GM18873 (cell line): ENCODE results near the gene NIN.

Experiments used
- ATAC-seq: cut with Tn5 transposase; IDR thresholded peaks from one replicate; pipeline ENCODE4 v1.9.1; 2021; ENCODE audit warnings: mild to moderate bottlenecking, moderate library complexity, moderate number of reproducible peaks; ENCODE audit not compliant: unreplicated experiment, low FRiP score

Gene NIN

GRCh38 chr14:50830932-50831725, at the start of gene NIN:
Gene NIN (minus strand): TSS chr14:50831162. CDS start chr14:50822056, 9,106 bp downstream.
- ATAC-seq: peak; percentile 38

GRCh38 chr14:50875359-50876070, 44.6 kb upstream of the NIN start:
- peak; percentile 89 for ATAC-seq

GRCh38 chr14:50874757-50875156, 43.8 kb upstream of the NIN start:
- ATAC-seq: no peak

GRCh38 chr14:50871914-50872732, 41.2 kb upstream of the NIN start, which contains the start of gene ABHD12B:
Gene ABHD12B (plus strand): TSS chr14:50872053. CDS start chr14:50872175, 122 bp downstream.
- ATAC-seq: no peak

GRCh38 chr14:50871228-50871627, 40.3 kb upstream of the NIN start:
- ATAC-seq: no peak

- no peak for ATAC-seq
These were observed 34.6 kb upstream of the NIN start for GRCh38 chr14:50865391-50866076.

- ATAC-seq: no peak
These were observed 34.0 kb upstream of the NIN start for GRCh38 chr14:50864946-50865345.

- ATAC-seq: no peak
These were observed 33.3 kb upstream of the NIN start for GRCh38 chr14:50864237-50864636.

- no peak for ATAC-seq
These were observed 31.1 kb upstream of the NIN start for GRCh38 chr14:50862036-50862570.

- no peak for ATAC-seq
These were observed 29.6 kb upstream of the NIN start for GRCh38 chr14:50860478-50861086.

GRCh38 chr14:50859296-50859624, 28.3 kb upstream of the NIN start:
- ATAC-seq: no peak

GRCh38 chr14:50856660-50857059, 25.7 kb upstream of the NIN start:
- no peak for ATAC-seq

GRCh38 chr14:50855558-50855957, 24.6 kb upstream of the NIN start:
- no peak for ATAC-seq

- no peak for ATAC-seq
These were observed 23.6 kb upstream of the NIN start for GRCh38 chr14:50854521-50854920.

GRCh38 chr14:50853891-50854290, 22.9 kb upstream of the NIN start:
- no peak for ATAC-seq

GRCh38 chr14:50846226-50846880, 15.4 kb upstream of the NIN start:
- ATAC-seq: no peak

- no peak for ATAC-seq
These were observed 14.2 kb upstream of the NIN start for GRCh38 chr14:50845166-50845565.

- ATAC-seq: no peak
These were observed 13.4 kb upstream of the NIN start for GRCh38 chr14:50844391-50844790.

- ATAC-seq: no peak
These were observed 8.7 kb upstream of the NIN start for GRCh38 chr14:50839691-50840090.
